H9 (cell line): ENCODE measurements around the gene KRT40. TPM values are rescaled to one million over a fixed set of nuclear protein-coding genes. Genes with fewer than 3 reads are reported as not detected.

ENCODE experiments used
- DNase-seq: peaks from one replicate; pipeline ENCODE4 v3.0.0-alpha.2; 2017
- H2AFZ ChIP-seq: one replicate; pipeline ENCODE4 v1.6.1; 2013; ENCODE audit warnings: mild to moderate bottlenecking, low read length, control low read depth, moderate library complexity
- H2AK5ac ChIP-seq: 2 replicates; pipeline ENCODE4 v1.6.1; 2013; ENCODE audit warnings: low read length, control low read depth, mixed read lengths; ENCODE audit not compliant: insufficient read length
- H2BK120ac ChIP-seq: one replicate; pipeline ENCODE4 v1.6.1; 2013; ENCODE audit warnings: low read depth, mild to moderate bottlenecking, low read length, control low read depth, inconsistent platforms; ENCODE audit not compliant: poor library complexity, severe bottlenecking
- H2BK12ac ChIP-seq: 2 replicates; pipeline ENCODE4 v1.6.1; 2013; ENCODE audit warnings: low read length, control low read depth, mixed read lengths, low read depth; ENCODE audit not compliant: insufficient read length
- H2BK15ac ChIP-seq: 2 replicates; pipeline ENCODE4 v1.6.1; 2013; ENCODE audit warnings: low read depth, low read length, control low read depth
- H2BK20ac ChIP-seq: one replicate; pipeline ENCODE4 v1.6.1; 2013; ENCODE audit warnings: low read depth, mild to moderate bottlenecking, low read length, control low read depth, inconsistent platforms; ENCODE audit not compliant: poor library complexity, severe bottlenecking
- H2BK5ac ChIP-seq: 2 replicates; pipeline ENCODE4 v1.6.1; 2013; ENCODE audit warnings: low read length, control low read depth, mixed read lengths; ENCODE audit not compliant: insufficient read length
- H3K14ac ChIP-seq: 2 replicates; pipeline ENCODE4 v1.6.1; 2013; ENCODE audit warnings: low read length, control low read depth; ENCODE audit not compliant: insufficient read depth
- H3K18ac ChIP-seq: 2 replicates; pipeline ENCODE4 v1.6.1; 2013; ENCODE audit warnings: low read depth, mild to moderate bottlenecking, mixed read lengths, low read length, control low read depth; ENCODE audit not compliant: insufficient read length
- H3K23ac ChIP-seq: 2 replicates; pipeline ENCODE4 v1.6.1; 2013; ENCODE audit warnings: low read length, control low read depth, mixed read lengths, low read depth; ENCODE audit not compliant: insufficient read length
- H3K23me2 ChIP-seq: 2 replicates; pipeline ENCODE4 v1.6.1; 2013; ENCODE audit warnings: low read depth, mild to moderate bottlenecking, mixed read lengths, low read length, control low read depth; ENCODE audit not compliant: insufficient read length, poor library complexity, severe bottlenecking
- H3K27ac ChIP-seq: 2 replicates; pipeline ENCODE4 v1.5.1; 2013; ENCODE audit warnings: low read length, control low read depth, mixed read lengths, low read depth; ENCODE audit not compliant: insufficient read length
- H3K27me3 ChIP-seq: 2 replicates; pipeline ENCODE4 v1.6.1; 2013; ENCODE audit warnings: low read length, control low read depth, inconsistent platforms; ENCODE audit not compliant: insufficient read depth
- H3K4ac ChIP-seq: 2 replicates; pipeline ENCODE4 v1.6.1; 2013; ENCODE audit warnings: low read depth, mild to moderate bottlenecking, control low read depth, inconsistent platforms, low read length, moderate library complexity
- H3K4me1 ChIP-seq: 2 replicates; pipeline ENCODE4 v1.6.1; 2013; ENCODE audit warnings: low read length, control low read depth, inconsistent platforms; ENCODE audit not compliant: insufficient read depth
- H3K4me2 ChIP-seq: 2 replicates; pipeline ENCODE4 v1.6.1; 2013; ENCODE audit warnings: low read length, control low read depth, mixed read lengths; ENCODE audit not compliant: insufficient read length, insufficient read depth
- H3K56ac ChIP-seq: 2 replicates; pipeline ENCODE4 v1.6.1; 2013; ENCODE audit warnings: low read depth, mild to moderate bottlenecking, mixed read lengths, low read length, control low read depth; ENCODE audit not compliant: insufficient read length
- H3K79me1 ChIP-seq: 2 replicates; pipeline ENCODE4 v1.6.1; 2013; ENCODE audit warnings: low read depth, mild to moderate bottlenecking, moderate library complexity, low read length, control low read depth, inconsistent platforms; ENCODE audit not compliant: insufficient read depth, poor library complexity, severe bottlenecking
- H3K79me2 ChIP-seq: 2 replicates; pipeline ENCODE4 v1.6.1; 2013; ENCODE audit warnings: low read length, control low read depth, inconsistent platforms; ENCODE audit not compliant: insufficient read depth
- H3K9ac ChIP-seq: 2 replicates; pipeline ENCODE4 v1.6.1; 2013; ENCODE audit warnings: low read length, control low read depth, mixed read lengths; ENCODE audit not compliant: insufficient read length; ENCODE audit errors: extremely low read depth
- H3K9me3 ChIP-seq: one replicate; pipeline ENCODE4 v1.6.1; 2013; ENCODE audit warnings: low read depth, low read length, inconsistent platforms; ENCODE audit not compliant: control insufficient read depth
- H3T11ph ChIP-seq: one replicate; pipeline ENCODE4 v1.6.1; 2013; ENCODE audit warnings: mild to moderate bottlenecking, low read length, control low read depth, inconsistent platforms
- H4K20me1 ChIP-seq: one replicate; pipeline ENCODE4 v1.6.1; 2013; ENCODE audit not compliant: control insufficient read depth, insufficient read length, insufficient read depth
- H4K5ac ChIP-seq: 2 replicates; pipeline ENCODE4 v1.6.1; 2013; ENCODE audit warnings: low read depth, mild to moderate bottlenecking, mixed read lengths, low read length, control low read depth; ENCODE audit not compliant: insufficient read length
- H4K8ac ChIP-seq: replicated peaks from 2 replicates; pipeline ENCODE4 v1.6.1; 2013; ENCODE audit warnings: low read length, control low read depth, mixed read lengths, low read depth; ENCODE audit not compliant: insufficient read length
- H4K91ac ChIP-seq: 2 replicates; pipeline ENCODE4 v1.6.1; 2013; ENCODE audit warnings: low read depth, mild to moderate bottlenecking, moderate library complexity, mixed read lengths, low read length, control low read depth; ENCODE audit not compliant: insufficient read length
- H3K27ac Mint-ChIP-seq, 3 experiments: 2 replicates in 2 of 3; 3 replicates in 1 of 3; pipeline ENCODE4 v1.8.0; 2020 to 2021; ENCODE audit warnings: mixed read lengths in 3 of 3, mild to moderate bottlenecking in 1 of 3, moderate library complexity in 1 of 3
- H3K27me3 Mint-ChIP-seq: 2 replicates; pipeline ENCODE4 v1.8.0; 2021; ENCODE audit warnings: low read depth, mild to moderate bottlenecking, moderate library complexity, mixed read lengths
- H3K36me3 Mint-ChIP-seq, 3 experiments: 2 replicates in 2 of 3; 3 replicates in 1 of 3; pipeline ENCODE4 v1.8.0; 2020 to 2021; ENCODE audit warnings: low read depth in 3 of 3, mixed read lengths in 3 of 3; ENCODE audit not compliant: insufficient read depth in 1 of 3
- H3K4me1 Mint-ChIP-seq, 2 experiments: 2 replicates each; pipeline ENCODE4 v1.8.0; 2020; ENCODE audit warnings: mixed read lengths in 2 of 2
- H3K4me3 Mint-ChIP-seq, 2 experiments: 2 replicates in 1 of 2; 3 replicates in 1 of 2; pipeline ENCODE4 v1.8.0; 2020 to 2021; ENCODE audit warnings: mild to moderate bottlenecking in 2 of 2, mixed read lengths in 2 of 2, moderate library complexity in 1 of 2
- H3K9me3 Mint-ChIP-seq, 2 experiments: 2 replicates in 1 of 2; 3 replicates in 1 of 2; pipeline ENCODE4 v1.8.0; 2020; ENCODE audit warnings: mild to moderate bottlenecking in 2 of 2, mixed read lengths in 2 of 2, moderate library complexity in 1 of 2
- WGBS: extraction: QIAGEN DNeasy Blood & Tissue Kit; methylation state at CpG from one replicate; pipeline ENCODE4 v1.1.7; 2013; ENCODE audit warnings: missing lambda C conversion rate, low lambda C conversion rate, mixed read lengths; ENCODE audit not compliant: insufficient read length; ENCODE audit errors: extremely low coverage; 5-methylcytosine and 5-hydroxymethylcytosine counted together
- total RNA-seq: library from RNA; stranded (reverse); gene quantifications from 2 replicates; pipeline ENCODE4 v1.2.1, GENCODE V29; 2021
- TF ChIP-seq, protein P1 (sequence below): fragments of 200-600 bp; sonication (generic); conservative IDR thresholded peaks from 3 replicates; pipeline ENCODE4 v1.8.0; 2021; ENCODE audit warnings: antibody characterized with exemption, mild to moderate bottlenecking

The KRT40 gene
- total RNA-seq, 1 experiment from 2014 or later: not detected

- Mint-ChIP-seq H3K4me1 (peaks cover 25 to 28% of the 10 kb centered on the region in 2 experiments), H3K27ac (no peak overlapping the region), H3K9me3 (no peaks in the 10 kb centered on the region), H3K27me3 (no peaks in the 10 kb centered on the region; the same call in none of the 2 replicates), H3K36me3 (no peaks in the 10 kb centered on the region), H3K4me3 (no peak overlapping the region)
- Histone ChIP-seq H4K8ac (no peak overlapping the region), H4K91ac (no peak overlapping the region), H2BK12ac (no peak overlapping the region), H3K18ac (no peak overlapping the region), H3K56ac (no peak overlapping the region), H2BK20ac (no peak overlapping the region), H2BK5ac (no peak overlapping the region), H3K79me2 (no peaks in the 10 kb centered on the region), H3K9ac (no peak overlapping the region), H3T11ph (no peak overlapping the region), H3K79me1 (no peaks in the 10 kb centered on the region), H3K4me1 (peaks cover 9% of the 10 kb centered on the region; the same call in 1 of the 2 replicates), H3K14ac (no peak overlapping the region), H2AK5ac (no peak overlapping the region), H2AFZ (no peak overlapping the region), H3K9me3 (no peaks in the 10 kb centered on the region), H3K23ac (no peak overlapping the region), H3K27ac (no peak overlapping the region), H3K4ac (no peak overlapping the region), H2BK15ac (no peak overlapping the region), H4K20me1 (no peaks in the 10 kb centered on the region), H2BK120ac (no peak overlapping the region), H3K27me3 (no peaks in the 10 kb centered on the region), H3K4me2 (no peak overlapping the region), H3K23me2 (no peaks in the 10 kb centered on the region), H4K5ac (no peak overlapping the region)
- DNase-seq: no peak
- TF ChIP-seq, protein P1, sequence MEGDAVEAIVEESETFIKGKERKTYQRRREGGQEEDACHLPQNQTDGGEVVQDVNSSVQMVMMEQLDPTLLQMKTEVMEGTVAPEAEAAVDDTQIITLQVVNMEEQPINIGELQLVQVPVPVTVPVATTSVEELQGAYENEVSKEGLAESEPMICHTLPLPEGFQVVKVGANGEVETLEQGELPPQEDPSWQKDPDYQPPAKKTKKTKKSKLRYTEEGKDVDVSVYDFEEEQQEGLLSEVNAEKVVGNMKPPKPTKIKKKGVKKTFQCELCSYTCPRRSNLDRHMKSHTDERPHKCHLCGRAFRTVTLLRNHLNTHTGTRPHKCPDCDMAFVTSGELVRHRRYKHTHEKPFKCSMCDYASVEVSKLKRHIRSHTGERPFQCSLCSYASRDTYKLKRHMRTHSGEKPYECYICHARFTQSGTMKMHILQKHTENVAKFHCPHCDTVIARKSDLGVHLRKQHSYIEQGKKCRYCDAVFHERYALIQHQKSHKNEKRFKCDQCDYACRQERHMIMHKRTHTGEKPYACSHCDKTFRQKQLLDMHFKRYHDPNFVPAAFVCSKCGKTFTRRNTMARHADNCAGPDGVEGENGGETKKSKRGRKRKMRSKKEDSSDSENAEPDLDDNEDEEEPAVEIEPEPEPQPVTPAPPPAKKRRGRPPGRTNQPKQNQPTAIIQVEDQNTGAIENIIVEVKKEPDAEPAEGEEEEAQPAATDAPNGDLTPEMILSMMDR: no peak
- no CpG with 5 or more reads among the region's 1 CpG for WGBS
Measured at GRCh38 chr17:40961591-40961990, 22.5 kb downstream of the KRT40 start.
